ENCODE measurements around the gene IKZF2. TPM values are rescaled to one million over a fixed set of nuclear protein-coding genes. Genes with fewer than 3 reads are reported as not detected.

Gene IKZF2
- total and polyA plus RNA-seq, 3 donors from 2014 or later: 3.0 to 11.4 (median 9.1) TPM

DNA sequence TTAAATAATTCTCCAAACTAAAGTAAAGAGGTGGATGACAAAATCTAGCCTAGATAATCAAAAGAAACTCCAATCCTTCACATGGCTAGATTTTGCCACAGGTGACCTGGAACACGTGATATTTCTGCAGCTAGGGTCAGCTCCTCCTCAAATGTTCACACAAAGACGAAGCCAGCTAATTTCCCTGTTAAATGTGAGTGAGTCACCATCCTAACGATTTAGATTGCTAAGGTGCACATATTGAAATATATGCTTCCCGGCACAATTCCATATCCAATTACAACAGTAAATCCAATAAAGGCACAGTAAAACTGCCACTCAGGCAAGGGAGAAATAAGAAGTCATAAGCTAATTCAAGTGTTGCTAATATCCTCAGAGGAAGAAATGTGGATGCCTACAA, 28.7 kb downstream of the IKZF2 start:
- no peaks in the 10 kb centered on the region for H3K4me1 ChIP-seq
- H3K9me3 ChIP-seq: no peaks in the 10 kb centered on the region
- no peak overlapping the region for H3K4me3 ChIP-seq
- no peak overlapping the region for H3K27ac ChIP-seq
- WGBS, 2 donors: 85 to 89% methylated on average over 4 of the region's 4 CpGs
- H3K36me3 ChIP-seq (ENCODE audit: low read depth, missing control alignments): no peaks in the 10 kb centered on the region
- intact Hi-C loops (cut with DNase I; ENCODE audit: low total_unique reads): no loop called here
- no peaks in the 10 kb centered on the region for H3K27me3 ChIP-seq
- TF ChIP-seq, protein P1, sequence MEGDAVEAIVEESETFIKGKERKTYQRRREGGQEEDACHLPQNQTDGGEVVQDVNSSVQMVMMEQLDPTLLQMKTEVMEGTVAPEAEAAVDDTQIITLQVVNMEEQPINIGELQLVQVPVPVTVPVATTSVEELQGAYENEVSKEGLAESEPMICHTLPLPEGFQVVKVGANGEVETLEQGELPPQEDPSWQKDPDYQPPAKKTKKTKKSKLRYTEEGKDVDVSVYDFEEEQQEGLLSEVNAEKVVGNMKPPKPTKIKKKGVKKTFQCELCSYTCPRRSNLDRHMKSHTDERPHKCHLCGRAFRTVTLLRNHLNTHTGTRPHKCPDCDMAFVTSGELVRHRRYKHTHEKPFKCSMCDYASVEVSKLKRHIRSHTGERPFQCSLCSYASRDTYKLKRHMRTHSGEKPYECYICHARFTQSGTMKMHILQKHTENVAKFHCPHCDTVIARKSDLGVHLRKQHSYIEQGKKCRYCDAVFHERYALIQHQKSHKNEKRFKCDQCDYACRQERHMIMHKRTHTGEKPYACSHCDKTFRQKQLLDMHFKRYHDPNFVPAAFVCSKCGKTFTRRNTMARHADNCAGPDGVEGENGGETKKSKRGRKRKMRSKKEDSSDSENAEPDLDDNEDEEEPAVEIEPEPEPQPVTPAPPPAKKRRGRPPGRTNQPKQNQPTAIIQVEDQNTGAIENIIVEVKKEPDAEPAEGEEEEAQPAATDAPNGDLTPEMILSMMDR (IDR thresholded peaks at IDR 0.05): no peak
- TF ChIP-seq POLR2A (IDR thresholded peaks at IDR 0.05): no peak
- DNase-seq: no peak

DNA sequence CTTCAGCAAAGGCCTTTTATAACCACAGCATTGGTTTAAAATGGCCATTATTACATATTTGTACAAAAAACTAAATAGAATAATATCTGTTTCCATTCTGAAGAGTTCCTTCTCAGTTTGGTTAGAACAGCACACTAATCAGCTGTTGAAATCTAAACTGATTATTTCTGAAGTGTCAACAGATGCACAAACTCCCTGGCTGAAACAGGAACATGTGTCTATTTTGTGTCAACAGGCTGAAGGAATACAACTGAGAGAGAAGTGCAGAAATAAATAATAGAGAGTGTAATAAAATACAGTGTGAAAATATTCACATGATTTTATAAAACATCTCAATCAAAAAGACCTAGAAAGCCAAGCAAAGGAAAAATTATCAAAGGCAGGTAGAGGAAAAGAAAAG, 29.7 kb downstream of the IKZF2 start:
- Histone ChIP-seq H3K27me3 (no peaks in the 10 kb centered on the region), H3K4me1 (no peaks in the 10 kb centered on the region), H3K4me3 (no peak overlapping the region), H3K36me3 (ENCODE audit: low read depth, missing control alignments) (no peaks in the 10 kb centered on the region), H3K9me3 (no peaks in the 10 kb centered on the region), H3K27ac (no peak overlapping the region)
- TF ChIP-seq, protein P1 (IDR thresholded peaks at IDR 0.05): no peak
- TF ChIP-seq POLR2A (IDR thresholded peaks at IDR 0.05): no peak
- no peak for DNase-seq
- intact Hi-C loops (cut with DNase I; ENCODE audit: low total_unique reads): no loop called here

DNA sequence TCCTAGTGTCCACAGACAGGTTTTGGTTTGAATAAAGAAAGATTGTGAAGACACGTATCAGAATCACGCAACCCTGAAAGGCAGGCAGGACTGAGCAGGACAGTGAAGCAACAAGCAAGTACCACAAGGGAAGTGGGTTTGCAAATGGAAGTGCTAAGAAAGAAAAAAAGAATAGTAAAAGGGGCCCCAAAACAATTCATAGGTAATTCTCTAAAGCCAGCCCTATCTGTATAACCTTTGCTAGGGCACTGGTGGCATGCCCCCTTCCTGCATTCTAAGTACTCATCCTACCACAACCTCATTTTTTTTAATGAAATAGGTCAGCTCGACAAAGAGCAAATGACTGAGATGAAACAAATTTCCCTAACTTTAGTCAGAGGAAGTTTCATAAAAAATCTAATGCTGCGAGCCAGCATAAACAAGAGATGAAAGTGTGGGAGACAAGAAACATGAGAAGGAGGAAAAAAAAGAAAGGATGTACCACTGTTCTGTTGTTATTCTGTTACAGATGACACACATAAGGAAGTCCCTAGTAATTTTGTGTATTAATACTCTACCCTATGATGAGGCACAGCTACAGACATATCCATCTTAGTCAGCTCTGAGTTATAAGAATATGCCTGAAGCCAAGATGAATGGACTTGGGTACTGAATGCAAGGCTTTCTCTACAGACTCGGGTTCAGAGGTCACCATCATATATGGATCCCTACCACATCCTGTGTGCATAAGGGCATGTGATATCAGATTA, 32.2 kb downstream of the IKZF2 start:
- H3K36me3 ChIP-seq (ENCODE audit: low read depth, missing control alignments): no peaks in the 10 kb centered on the region
- TF ChIP-seq, protein P1 (IDR thresholded peaks at IDR 0.05): no peak
- no peak for TF ChIP-seq POLR2A (IDR thresholded peaks at IDR 0.05)
- no peaks in the 10 kb centered on the region for H3K27me3 ChIP-seq
- H3K27ac ChIP-seq: no peak overlapping the region
- H3K9me3 ChIP-seq: no peaks in the 10 kb centered on the region
- WGBS, 2 donors: 68 to 73% methylated on average over 5 of the region's 5 CpGs
- DNase-seq: no peak
- no peaks in the 10 kb centered on the region for H3K4me1 ChIP-seq
- intact Hi-C loops (cut with DNase I; ENCODE audit: low total_unique reads): no loop called here
- no peak overlapping the region for H3K4me3 ChIP-seq

DNA sequence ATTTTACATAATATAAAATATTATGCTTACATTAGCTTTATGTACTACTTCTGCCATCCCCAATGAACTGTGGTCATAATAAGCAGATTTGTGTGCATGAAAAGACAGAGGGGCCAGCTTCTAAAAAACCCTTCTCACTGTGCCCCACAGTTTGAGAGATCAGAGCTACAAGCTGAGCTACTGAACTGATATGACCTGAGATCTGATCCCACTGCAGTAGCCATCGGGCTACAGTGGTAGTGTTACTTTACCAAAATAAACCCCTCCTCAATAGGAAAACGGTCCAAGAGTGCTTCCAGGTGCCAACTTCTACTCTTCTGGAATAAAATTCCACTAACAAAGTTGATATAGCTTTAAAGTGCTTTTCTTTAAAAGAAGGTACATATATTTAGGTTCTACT, 43.1 kb downstream of the IKZF2 start:
- H3K36me3 ChIP-seq (ENCODE audit: low read depth, missing control alignments): no peaks in the 10 kb centered on the region
- H3K27ac ChIP-seq: no peak overlapping the region
- WGBS, 2 donors: 83 to 85% methylated on average over 2 of the region's 2 CpGs
- no peaks in the 10 kb centered on the region for H3K27me3 ChIP-seq
- H3K9me3 ChIP-seq: no peaks in the 10 kb centered on the region
- intact Hi-C loops (cut with DNase I; ENCODE audit: low total_unique reads): no loop called here
- no peak overlapping the region for H3K4me3 ChIP-seq
- no peaks in the 10 kb centered on the region for H3K4me1 ChIP-seq
- TF ChIP-seq, protein P1 (IDR thresholded peaks at IDR 0.05): no peak
- no peak for TF ChIP-seq POLR2A (IDR thresholded peaks at IDR 0.05)
- DNase-seq: no peak

DNA sequence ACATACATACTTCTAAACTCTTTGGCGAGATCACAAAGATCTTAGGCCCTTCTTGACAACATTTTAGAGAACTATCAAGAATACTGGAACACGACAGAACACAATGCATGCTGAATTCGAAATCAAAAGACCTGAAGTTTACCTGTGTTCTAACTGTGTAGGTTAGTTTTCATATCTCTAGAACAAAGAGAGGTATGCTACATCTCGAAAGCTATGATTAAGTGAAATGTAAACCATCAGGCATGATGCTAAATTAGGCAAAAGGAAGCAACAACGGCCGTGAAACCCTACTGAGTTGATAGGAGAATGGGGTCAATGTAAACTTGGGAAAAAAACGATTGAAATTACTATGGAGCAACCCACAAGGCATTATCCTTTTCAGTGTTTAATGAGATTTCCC, 43.7 kb downstream of the IKZF2 start:
- no peak overlapping the region for H3K4me3 ChIP-seq
- WGBS, 2 donors: 84 to 91% methylated on average over 7 of the region's 7 CpGs
- H3K4me1 ChIP-seq: no peaks in the 10 kb centered on the region
- intact Hi-C loops (cut with DNase I; ENCODE audit: low total_unique reads): no loop called here
- TF ChIP-seq, protein P1 (IDR thresholded peaks at IDR 0.05): no peak
- no peak for TF ChIP-seq POLR2A (IDR thresholded peaks at IDR 0.05)
- H3K27ac ChIP-seq: no peak overlapping the region
- no peaks in the 10 kb centered on the region for H3K36me3 ChIP-seq (ENCODE audit: low read depth, missing control alignments)
- no peaks in the 10 kb centered on the region for H3K9me3 ChIP-seq
- no peak for DNase-seq
- no peaks in the 10 kb centered on the region for H3K27me3 ChIP-seq
